ENCODE results near the gene TRIM33. TPM values are rescaled to one million over a fixed set of nuclear protein-coding genes. Genes with fewer than 3 reads are reported as not detected.
"Not testable (repeated sequence)": the region's sequence is repeated elsewhere in the genome, so short reads cannot be mapped to it uniquely, and the experiment has no call there.

Gene TRIM33
- total RNA-seq, 1 donor from 2014 or later, result 75.4 TPM

DNA sequence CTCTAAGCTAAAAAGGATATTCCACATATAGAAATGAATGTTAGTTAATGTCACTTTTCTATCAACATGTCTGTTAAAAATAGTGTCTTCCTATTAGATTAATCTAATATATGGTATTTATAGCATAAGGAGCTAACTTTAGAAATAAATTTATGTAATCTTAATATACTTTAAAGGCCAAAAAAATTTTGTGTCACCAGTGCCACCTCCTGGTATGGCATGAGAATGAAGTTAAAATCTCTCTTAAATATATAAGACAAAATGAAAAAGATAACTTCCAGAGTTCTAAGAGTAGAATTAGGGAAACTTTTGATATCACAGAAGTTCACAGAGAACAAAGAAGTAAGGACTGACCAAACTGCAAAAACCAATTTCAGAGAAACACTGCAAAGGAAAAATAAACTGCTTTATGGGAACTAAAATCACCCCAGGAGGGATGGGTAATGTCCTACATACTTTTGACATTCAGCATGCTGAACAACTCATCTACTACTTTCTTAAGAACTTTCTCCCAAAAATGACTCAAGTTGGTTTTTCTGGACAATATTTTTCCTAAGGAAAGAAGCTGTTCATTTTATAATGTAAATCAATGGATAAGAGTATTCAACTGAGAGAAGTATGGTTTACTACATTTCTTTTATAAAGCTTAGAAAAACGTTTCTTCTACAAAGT lies 82.8 kb downstream of the TRIM33 start:
- H3K4me3 ChIP-seq, result no peak overlapping the region
- Mint-ChIP-seq H3K9me3 (no peaks in the 10 kb centered on the region), H3K4me3 (no peak overlapping the region), H3K36me3 (peaks cover 16% of the 10 kb centered on the region), H3K27me3 (ENCODE audit: insufficient read depth, low read depth) (no peaks in the 10 kb centered on the region), H3K4me1 (no peaks in the 10 kb centered on the region), H3K27ac (no peak overlapping the region)
- TF ChIP-seq, protein P1, sequence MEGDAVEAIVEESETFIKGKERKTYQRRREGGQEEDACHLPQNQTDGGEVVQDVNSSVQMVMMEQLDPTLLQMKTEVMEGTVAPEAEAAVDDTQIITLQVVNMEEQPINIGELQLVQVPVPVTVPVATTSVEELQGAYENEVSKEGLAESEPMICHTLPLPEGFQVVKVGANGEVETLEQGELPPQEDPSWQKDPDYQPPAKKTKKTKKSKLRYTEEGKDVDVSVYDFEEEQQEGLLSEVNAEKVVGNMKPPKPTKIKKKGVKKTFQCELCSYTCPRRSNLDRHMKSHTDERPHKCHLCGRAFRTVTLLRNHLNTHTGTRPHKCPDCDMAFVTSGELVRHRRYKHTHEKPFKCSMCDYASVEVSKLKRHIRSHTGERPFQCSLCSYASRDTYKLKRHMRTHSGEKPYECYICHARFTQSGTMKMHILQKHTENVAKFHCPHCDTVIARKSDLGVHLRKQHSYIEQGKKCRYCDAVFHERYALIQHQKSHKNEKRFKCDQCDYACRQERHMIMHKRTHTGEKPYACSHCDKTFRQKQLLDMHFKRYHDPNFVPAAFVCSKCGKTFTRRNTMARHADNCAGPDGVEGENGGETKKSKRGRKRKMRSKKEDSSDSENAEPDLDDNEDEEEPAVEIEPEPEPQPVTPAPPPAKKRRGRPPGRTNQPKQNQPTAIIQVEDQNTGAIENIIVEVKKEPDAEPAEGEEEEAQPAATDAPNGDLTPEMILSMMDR (IDR thresholded peaks at IDR 0.05), result peak; percentile 49
- no peak for TF ChIP-seq EZH2 (IDR thresholded peaks at IDR 0.05)
- no peak for TF ChIP-seq EZH2phosphoT487 (IDR thresholded peaks at IDR 0.05)
- no peak overlapping the region for H3K9ac ChIP-seq
- peaks cover 35% of the 10 kb centered on the region for H3K36me3 ChIP-seq
- no peaks in the 10 kb centered on the region for H3K79me2 ChIP-seq (ENCODE audit: low read depth)
- H3K27ac ChIP-seq, result no peak overlapping the region
- H3K9me3 ChIP-seq (ENCODE audit: low read depth), result no peaks in the 10 kb centered on the region
- H4K20me1 ChIP-seq (ENCODE audit: low read depth), result no peaks in the 10 kb centered on the region
- DNase-seq (ENCODE audit: low spot score), result no peak
- H2AFZ ChIP-seq (replicated peaks), result no peak overlapping the region
- H3F3A ChIP-seq (ENCODE audit: low read depth), result peaks cover 3% of the 10 kb centered on the region
- H3K27me3 ChIP-seq, result no peaks in the 10 kb centered on the region
- H3K4me1 ChIP-seq, result no peaks in the 10 kb centered on the region
- no peak overlapping the region for H3K4me2 ChIP-seq

DNA sequence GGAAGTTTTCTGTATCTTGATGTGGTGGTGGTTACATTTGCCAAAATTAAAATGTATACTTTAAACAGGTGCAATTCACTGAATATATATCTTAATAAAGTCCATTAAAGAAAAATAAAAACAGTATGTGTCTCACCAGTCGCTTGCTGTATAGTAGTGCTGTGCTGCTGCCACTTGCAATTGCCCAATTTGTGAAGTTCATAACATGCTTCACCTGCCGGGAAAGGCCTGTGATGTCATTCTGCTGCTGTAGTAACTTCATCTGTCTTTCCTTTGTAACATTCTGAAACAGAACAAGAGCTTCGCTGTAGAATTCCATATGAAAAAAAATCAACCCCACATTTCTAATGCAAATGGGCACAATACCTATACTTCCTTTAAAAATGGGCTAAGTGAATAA lies 83.4 kb downstream of the TRIM33 start:
- Histone ChIP-seq H4K20me1 (ENCODE audit: low read depth) (no peaks in the 10 kb centered on the region), H3K27ac (no peak overlapping the region), H2AFZ (replicated peaks) (no peak overlapping the region), H3K4me1 (no peaks in the 10 kb centered on the region), H3K27me3 (no peaks in the 10 kb centered on the region), H3K36me3 (peaks cover 41% of the 10 kb centered on the region), H3K9me3 (ENCODE audit: low read depth) (no peaks in the 10 kb centered on the region), H3F3A (ENCODE audit: low read depth) (peaks cover 3% of the 10 kb centered on the region), H3K9ac (no peak overlapping the region), H3K79me2 (ENCODE audit: low read depth) (no peaks in the 10 kb centered on the region), H3K4me3 (no peak overlapping the region), H3K4me2 (no peak overlapping the region)
- Mint-ChIP-seq H3K9me3 (no peaks in the 10 kb centered on the region), H3K36me3 (peaks cover 16% of the 10 kb centered on the region), H3K4me1 (no peaks in the 10 kb centered on the region), H3K27me3 (ENCODE audit: insufficient read depth, low read depth) (no peaks in the 10 kb centered on the region), H3K27ac (no peak overlapping the region), H3K4me3 (no peak overlapping the region)
- no peak for DNase-seq (ENCODE audit: low spot score)
- TF ChIP-seq, protein P1 (IDR thresholded peaks at IDR 0.05), result no peak
- TF ChIP-seq EZH2 (IDR thresholded peaks at IDR 0.05) (no peak), EZH2phosphoT487 (IDR thresholded peaks at IDR 0.05) (no peak)

DNA sequence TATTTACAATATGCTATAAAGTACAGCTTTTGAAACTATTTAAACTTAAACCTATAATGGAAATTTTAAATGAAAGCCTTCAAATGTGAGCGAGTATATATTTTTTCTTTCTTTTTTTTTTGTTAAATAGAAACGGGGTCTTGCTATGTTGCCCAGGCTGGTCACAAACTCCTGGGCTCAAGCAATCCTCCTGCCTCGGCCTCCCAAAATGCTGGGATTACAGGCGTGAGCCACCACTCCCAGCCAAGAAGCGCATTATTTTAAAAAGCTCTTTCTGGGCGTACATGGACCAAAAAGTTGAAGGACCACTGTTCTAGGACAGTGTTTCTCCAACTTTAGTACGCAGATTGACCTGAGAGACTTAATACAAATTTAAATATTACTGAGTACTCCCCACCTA lies 87.5 kb downstream of the TRIM33 start:
- H3K27me3 Mint-ChIP-seq (ENCODE audit: insufficient read depth, low read depth), result no peaks in the 10 kb centered on the region
- peaks cover 54% of the 10 kb centered on the region for H3K36me3 ChIP-seq

DNA sequence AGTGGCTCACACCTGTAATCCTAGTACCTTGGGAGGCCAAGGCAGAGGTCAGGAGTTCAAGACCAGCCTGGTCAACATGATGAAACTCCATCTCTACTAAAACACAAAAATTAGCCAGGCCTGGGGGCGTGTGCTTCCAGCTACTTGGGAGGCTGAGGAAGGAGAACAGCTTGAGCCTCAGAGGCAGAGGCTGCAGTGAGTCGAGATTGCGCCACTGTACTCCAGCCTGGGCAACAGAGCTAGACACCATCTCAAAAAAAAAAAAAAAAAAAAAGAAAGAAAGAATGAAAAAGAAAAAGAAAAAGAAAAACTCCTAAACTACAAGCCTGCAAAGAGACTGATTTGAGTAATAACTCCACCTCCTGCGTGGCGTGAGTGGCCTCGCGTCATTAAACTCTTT lies 92.1 kb downstream of the TRIM33 start:
- not testable (repeated sequence) for H3K4me1 Mint-ChIP-seq; H3K4me3 ChIP-seq; H3F3A ChIP-seq (ENCODE audit: low read depth); H3K27me3 ChIP-seq; H2AFZ ChIP-seq (replicated peaks); H3K4me2 ChIP-seq; H3K27ac Mint-ChIP-seq; H3K79me2 ChIP-seq (ENCODE audit: low read depth); H3K27me3 Mint-ChIP-seq (ENCODE audit: insufficient read depth, low read depth); DNase-seq (ENCODE audit: low spot score); H3K4me3 Mint-ChIP-seq; H3K9ac ChIP-seq; H4K20me1 ChIP-seq (ENCODE audit: low read depth); H3K27ac ChIP-seq; H3K4me1 ChIP-seq; H3K9me3 Mint-ChIP-seq; H3K9me3 ChIP-seq (ENCODE audit: low read depth)
- H3K36me3 Mint-ChIP-seq, result peaks cover 53% of the 10 kb centered on the region
- peaks cover 34% of the 10 kb centered on the region for H3K36me3 ChIP-seq

More for the DNA sequence above, 87.5 kb downstream of the TRIM33 start:
- H3K4me3 Mint-ChIP-seq, result no peak overlapping the region
- H3K27ac Mint-ChIP-seq, result no peak overlapping the region
- no peaks in the 10 kb centered on the region for H3K79me2 ChIP-seq (ENCODE audit: low read depth)
- H3K4me1 Mint-ChIP-seq, result no peaks in the 10 kb centered on the region
- no peaks in the 10 kb centered on the region for H3K9me3 Mint-ChIP-seq
- no peak overlapping the region for H3K9ac ChIP-seq
- H3K27ac ChIP-seq, result no peak overlapping the region
- TF ChIP-seq, protein P1 (IDR thresholded peaks at IDR 0.05), result no peak
- no peak for TF ChIP-seq EZH2 (IDR thresholded peaks at IDR 0.05)
- TF ChIP-seq EZH2phosphoT487 (IDR thresholded peaks at IDR 0.05), result no peak
- peaks cover 43% of the 10 kb centered on the region for H3K36me3 Mint-ChIP-seq
- H4K20me1 ChIP-seq (ENCODE audit: low read depth), result no peaks in the 10 kb centered on the region
- H3K9me3 ChIP-seq (ENCODE audit: low read depth), result no peaks in the 10 kb centered on the region
- no peaks in the 10 kb centered on the region for H3K4me1 ChIP-seq
- H3K4me2 ChIP-seq, result no peak overlapping the region
- no peak for DNase-seq (ENCODE audit: low spot score)
- no peaks in the 10 kb centered on the region for H3K27me3 ChIP-seq
- H3F3A ChIP-seq (ENCODE audit: low read depth), result no peaks in the 10 kb centered on the region
- no peak overlapping the region for H3K4me3 ChIP-seq
- no peak overlapping the region for H2AFZ ChIP-seq (replicated peaks)

Data from neural progenitor cell (in vitro differentiated cells).